GM18508 (cell line): ENCODE measurements around the gene ZNF215.
"Not testable (repeated sequence)": the region's sequence is repeated elsewhere in the genome, so short reads cannot be mapped to it uniquely, and the experiment has no call there.

Experiments used
- ATAC-seq: cut with Tn5 transposase; IDR thresholded peaks from one replicate; pipeline ENCODE4 v1.9.1; 2021; ENCODE audit warnings: moderate number of reproducible peaks; ENCODE audit not compliant: insufficient read depth, unreplicated experiment

Gene ZNF215

DNA sequence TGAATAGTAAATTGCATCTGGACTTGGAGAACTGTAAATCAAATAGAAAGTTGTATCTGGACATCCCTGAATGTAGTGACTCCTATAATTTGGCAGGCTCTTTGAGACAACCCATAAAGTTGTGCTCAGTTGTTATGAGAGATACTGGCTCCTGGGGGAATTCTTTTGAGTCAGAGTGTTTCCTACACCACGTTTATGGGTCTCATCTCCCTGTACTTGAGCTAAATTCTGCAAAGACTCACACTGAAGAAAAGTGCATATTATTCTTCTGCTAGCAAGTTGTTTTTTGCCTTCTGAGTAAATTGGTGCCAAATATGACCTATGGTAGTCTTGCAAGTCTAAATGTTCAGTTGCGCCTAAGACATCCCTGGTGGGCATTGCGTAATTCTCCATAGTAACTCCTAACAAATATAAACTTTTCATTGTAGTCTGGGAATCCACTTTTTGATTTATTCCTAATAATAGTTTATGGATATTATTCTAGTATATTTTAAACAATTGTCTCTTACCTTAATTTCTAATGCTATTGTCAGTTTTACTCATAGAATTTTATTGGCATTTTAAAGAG lies 5.0 kb downstream of the ZNF215 start:
- no peak for ATAC-seq

DNA sequence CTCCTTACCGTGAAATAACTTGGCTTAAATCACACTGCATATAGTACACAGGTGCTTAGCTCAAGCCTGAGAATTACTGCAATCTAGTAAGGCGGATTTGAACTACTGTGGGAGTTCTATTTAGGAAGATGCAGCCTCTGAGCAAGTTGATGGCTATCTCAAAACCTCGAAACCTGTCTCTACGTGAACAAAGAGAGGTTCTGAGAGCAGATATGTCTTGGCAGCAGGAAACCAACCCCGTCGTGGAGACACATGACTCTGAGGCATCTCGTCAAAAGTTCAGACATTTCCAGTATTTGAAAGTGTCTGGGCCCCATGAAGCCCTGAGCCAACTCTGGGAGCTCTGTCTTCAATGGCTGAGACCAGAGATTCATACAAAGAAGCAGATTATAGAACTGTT lies 5.9 kb downstream of the ZNF215 start:
- no peak for ATAC-seq

DNA sequence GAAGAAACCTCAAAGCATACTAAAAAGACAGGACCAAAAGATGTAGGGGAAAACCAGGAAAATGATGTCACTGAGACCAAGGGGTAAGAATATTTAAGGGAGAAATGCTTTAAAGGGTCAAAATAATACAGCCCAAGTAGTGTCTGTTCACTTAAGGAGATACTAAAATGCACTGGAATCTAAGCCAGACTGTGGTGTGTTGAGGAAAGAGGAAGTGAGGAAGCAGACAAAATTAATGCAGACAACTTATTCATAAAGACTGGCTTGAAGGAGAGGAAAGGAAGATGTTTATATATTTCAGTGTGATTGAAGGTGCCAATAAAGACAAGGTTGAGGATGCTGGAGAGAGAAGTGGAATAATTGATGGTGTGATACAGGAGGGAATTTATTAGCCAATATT lies 15.7 kb downstream of the ZNF215 start:
- ATAC-seq, result no peak

DNA sequence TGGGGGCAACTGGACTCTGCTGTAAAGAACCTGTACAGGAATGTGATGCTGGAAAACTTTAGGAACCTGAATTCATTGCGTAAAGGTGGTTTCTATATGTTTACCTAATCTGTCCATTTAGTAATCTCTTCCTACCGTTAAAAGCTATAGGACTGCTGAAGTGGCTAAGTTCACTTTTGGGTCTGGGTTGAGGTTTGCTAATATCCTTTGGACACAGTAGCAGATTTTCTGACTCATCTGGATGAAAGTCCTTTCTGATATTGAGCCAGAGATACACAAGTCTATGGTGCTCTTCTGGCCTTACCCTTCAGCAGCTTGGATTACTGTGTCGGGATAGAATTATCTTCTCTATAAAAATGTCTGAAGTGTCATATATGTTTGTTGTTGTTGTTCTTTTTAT lies 16.9 kb downstream of the ZNF215 start:
- no peak for ATAC-seq

DNA sequence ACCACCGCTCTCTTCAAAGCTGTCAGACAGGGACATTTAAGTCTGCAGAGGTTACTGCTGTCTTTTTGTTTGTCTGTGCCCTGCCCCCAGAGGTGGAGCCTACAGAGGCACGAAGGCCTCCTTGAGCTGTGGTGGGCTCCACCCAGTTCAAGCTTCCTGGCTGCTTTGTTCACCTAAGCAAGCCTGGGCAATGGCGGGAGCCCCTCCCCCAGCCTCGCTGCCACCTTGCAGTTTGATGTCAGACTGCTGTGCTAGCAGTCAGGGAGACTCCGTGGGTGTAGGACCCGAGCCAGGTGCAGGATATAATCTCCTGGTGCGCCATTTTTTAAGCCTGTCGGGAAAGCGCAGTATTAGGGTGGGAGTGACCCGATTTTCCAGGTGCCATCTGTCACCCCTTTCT lies 28.0 kb downstream of the ZNF215 start:
- ATAC-seq, result not testable (repeated sequence)

DNA sequence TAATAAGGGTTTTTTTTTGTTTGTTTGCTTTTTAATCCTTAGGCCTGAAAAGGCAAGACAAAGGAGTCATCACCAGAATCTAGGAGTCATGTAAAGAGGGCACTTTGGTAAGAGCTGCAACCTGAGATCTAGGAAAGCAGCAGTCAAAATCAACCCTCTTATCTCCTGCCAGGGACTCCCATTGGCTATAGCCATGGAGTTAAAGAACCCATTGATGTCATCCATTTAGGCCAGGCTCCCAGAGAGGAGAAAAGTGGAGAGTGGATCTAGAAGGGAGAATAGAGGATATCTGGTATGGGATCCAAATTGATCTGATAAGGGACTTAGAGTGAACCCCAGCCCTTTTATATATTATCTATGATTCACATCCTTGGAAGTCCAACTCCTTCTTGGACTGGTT lies 35.9 kb downstream of the ZNF215 start:
- ATAC-seq, result no peak

DNA sequence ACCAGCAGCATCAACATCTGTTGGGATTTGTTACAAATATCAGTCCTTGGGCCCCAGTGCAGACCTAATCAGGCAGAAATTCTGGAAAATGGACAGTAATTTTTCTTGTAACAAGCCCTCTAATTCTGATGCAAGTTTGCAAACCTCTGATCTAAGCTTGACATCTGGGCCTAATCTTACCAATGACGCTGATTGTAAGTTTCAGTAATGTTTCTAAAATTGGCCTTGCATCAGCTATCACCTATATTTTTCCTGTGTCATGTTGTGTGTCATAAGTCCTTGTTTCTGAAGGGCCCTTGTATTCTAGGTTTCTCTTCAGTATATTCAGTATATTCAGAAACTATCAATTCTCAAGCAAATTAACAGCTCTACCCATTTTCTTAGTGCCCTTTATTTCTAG lies 36.4 kb downstream of the ZNF215 start:
- ATAC-seq, result no peak

DNA sequence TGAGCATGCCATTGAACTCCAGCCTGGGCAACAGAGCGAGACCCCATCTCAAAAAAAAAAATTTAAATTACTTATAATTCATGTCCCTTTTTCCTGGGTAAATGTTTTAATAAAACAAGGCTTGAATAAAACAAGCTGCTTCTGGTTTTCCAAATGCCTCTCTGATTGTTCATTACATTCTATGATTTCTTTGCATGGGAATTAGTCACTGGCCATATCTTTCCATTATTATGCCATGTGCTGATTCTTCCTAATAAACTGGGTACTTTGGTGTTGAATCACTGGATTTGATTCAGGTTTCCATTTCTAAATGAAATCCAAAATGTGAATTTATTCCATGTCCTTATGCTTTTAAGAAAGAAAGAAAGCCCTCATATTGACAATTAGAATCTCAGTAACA lies 42.6 kb downstream of the ZNF215 start:
- ATAC-seq, result no peak

DNA sequence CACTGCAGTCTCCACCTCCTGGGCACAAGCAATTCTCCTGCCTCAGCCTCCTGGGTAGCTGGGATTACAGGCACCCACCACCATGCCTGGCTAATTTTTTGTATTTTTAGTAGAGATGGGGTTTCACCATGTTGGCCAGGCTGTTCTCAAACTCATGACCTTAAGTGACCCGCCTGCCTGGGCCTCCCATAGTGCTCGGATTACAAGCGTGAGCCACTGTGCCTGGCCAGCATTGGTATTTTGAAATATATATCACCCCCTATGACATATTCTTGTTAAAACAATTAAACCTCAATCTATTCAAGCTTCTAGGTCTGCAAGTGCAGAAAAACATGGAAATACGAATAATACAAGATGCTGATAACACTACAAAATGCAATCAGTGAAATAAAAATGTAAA lies 43.6 kb downstream of the ZNF215 start:
- ATAC-seq, result not testable (repeated sequence)

DNA sequence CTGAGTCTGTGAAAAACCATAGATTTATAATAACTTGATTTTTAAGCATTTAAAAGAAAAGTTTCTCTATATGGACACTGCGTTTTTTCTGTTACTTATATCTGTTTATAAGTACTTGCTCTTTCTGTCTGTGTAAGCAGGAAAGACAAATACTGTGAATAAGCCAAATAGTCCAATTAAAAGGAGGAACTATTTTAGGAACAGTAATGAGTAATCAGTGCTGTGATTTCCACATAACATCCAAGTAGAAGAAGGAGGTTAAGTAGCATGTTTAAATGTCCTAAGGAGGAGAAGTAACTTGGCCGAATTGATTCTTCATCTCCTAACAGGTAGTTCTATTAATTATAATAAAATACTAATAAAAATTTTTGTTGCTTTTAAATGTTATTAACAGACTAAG lies 53.1 kb downstream of the ZNF215 start:
- ATAC-seq, result no peak

DNA sequence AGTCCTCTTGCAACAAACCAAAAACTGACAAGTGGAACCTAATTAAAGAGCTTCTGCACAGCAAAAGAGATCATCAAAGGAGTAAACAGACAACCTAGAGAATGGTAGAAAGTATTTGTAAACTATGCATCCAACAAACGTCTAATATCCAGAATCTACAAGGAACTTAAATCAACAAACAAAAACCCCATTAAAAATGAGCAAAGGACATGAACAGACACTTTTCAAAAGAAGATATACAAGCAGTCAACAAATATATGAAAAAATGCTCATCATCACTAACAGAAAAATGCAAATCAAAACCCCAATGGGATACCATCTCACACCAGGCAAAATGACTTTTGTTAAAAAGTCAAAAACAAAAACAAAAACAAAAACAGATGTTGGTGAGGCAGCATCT lies 60.3 kb downstream of the ZNF215 start:
- ATAC-seq, result no peak

DNA sequence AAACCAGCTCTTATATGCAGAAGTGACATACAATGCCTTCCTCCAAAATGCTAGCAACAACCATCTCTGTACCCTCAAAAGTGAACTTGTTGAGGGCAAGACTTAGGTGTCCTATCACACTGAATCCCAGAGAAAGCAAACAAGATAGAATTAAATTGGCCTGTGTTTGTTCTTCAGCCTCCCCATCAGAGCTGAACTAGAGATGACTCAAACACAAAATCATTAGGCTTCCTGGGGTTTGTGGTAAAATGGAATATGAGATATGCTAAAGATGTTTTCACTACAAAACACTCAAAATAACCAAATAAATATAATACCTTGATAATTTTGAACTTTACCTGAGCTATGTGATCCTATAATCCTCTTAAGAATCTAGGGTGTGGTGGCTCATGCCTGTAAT lies 62.3 kb downstream of the ZNF215 start:
- ATAC-seq, result no peak

DNA sequence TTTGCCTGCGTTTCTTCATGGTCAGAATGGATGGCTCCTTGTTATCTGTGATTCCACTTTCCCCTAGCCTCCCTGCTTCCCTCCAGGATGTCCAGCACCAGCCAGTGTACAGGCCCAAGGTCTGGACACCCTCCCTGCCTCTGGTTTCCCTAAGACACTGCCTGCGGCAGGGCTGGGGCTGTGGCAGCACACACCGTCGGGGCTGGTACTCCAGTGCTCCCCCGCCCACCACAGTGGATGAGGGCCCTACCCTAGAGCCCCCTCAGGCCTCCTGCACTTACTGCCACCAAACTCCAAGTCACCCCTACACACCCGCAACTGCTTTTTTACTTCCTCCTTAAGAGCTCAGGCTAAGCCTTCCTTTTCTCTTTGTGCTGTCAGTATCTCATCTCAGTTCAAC lies 65.0 kb downstream of the ZNF215 start:
- ATAC-seq, result no peak

DNA sequence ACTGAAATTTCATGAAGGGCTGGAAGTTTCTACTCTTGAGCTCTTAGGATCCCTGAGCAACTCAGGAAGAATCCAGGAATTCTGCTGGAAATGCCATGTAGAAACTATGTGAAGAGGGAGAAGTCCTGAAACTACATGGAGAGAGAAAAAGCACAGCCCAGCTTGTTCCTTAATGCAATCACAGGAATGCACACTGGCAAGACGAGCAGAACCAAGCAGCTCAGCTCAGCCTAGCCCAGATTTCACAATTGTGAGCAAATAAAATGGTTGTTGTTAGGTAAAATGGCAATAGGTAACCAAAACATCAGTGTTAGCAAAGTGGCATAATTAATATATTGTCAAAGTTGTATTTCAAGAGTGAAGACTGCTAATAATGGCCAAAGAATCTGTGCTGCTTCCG lies 65.8 kb downstream of the ZNF215 start:
- no peak for ATAC-seq

DNA sequence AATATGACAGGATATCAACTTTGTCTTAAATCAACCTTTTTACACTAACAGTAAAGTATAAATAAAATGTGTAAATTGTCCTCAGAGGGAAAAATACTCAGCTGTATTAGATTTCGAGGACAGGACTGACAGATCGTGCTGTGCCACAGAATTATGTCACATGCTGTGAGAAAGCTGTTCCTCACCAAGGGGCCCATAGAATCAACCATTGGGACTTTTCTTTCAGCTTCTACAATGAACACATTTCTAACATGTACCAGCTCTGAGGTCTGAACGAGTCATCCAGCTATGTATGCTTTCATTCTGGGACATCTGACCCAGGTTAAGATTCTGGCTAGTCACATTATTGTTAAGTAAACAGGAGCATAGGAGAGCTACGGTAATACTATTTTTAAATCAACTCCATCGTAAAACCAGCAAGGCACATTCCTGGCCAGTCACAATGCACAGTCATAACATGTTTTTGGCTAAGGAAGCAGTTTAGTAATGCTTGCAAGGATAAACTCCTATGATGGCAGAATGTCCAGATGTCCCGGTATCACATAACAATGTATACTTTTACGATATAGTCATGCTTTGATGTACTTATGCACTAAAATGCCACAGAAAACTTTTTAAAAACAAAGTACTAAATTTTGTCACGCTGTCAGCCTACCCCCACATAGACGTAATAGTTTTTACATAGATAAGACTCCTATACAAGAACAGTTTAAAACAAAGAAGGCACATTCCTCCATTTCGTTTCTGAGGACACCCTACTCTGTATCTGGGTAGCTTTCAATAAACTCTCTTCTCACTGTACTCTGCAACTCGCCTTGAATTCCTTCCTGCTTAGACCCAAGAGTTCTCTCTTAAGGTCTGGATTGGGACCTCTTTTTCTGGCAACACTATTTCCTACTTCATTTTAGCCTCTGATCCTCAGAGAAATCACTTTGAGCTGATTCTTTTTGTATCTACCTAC lies 66.5 kb downstream of the ZNF215 start:
- ATAC-seq, result no peak

DNA sequence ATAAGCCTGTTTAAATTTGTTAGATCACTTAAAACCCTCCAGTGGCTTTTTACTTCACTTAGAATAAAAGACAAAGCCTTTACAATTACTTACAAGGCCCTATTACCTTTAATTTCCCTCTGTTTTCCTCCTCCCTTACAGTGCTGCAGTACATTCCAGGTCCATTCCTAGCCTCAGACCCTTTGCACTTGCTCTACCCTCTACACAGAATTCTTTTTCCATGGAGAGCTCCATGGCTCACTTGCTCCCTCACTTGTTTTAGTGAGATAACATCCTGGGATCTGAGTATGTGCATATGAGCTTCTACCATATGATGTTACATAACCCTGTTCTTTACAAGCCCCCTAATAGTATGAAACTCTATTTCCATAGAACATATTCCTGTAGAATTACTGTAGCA lies 69.5 kb downstream of the ZNF215 start:
- ATAC-seq, result no peak

DNA sequence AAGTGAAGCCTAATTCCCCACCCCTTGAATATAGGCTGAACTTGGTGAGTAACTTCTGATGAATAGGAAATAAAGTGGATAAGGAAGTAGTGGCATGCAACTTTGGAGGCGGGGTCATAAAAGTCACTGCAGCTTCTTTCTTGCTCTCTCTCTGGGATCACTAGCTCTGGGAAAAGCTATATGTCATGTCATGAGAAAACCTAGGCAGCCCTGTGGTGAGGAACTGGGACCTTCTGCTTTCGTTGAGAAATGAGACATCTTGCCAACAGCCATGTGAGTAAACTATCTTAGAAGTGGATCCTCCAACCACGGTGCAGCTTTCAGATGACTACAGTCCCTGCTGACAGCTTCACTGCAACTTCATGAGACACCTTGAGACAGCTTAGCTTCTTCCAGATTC lies 78.3 kb downstream of the ZNF215 start:
- ATAC-seq, result no peak
